ENCODE data around the gene SPOCK2. TPM values are rescaled to one million over a fixed set of nuclear protein-coding genes. Genes with fewer than 3 reads are reported as not detected.

SPOCK2 gene
- total and polyA plus RNA-seq, 2 of the 13 experiments (the other 11 are each of a cell fraction or from before 2014, with no cell fraction given) = 8.6 to 30.6 TPM

GRCh38 chr10:72044417-72045041 is 43.8 kb downstream of the SPOCK2 start (continued):
- TF ChIP-seq FOXA3 (CRISPR knock-in tag; IDR thresholded peaks at IDR 0.05) (peak; percentile 48; the same call in 1 of the 2 replicates), ZNF589 (CRISPR knock-in tag; conservative IDR thresholded peaks at IDR 0.05) (no peak), RORA (CRISPR knock-in tag; IDR thresholded peaks at IDR 0.05) (no peak), SAFB2 (CRISPR knock-in tag; IDR thresholded peaks at IDR 0.05; ENCODE audit: borderline replicate concordance, low read depth) (no peak), NCOA2 (CRISPR knock-in tag; IDR thresholded peaks at IDR 0.05) (peak; percentile 36; the same call in 1 of the 2 replicates), ZNF260 (CRISPR knock-in tag; IDR thresholded peaks at IDR 0.05; ENCODE audit: borderline replicate concordance, low read depth) (no peak), ATF7 (IDR thresholded peaks at IDR 0.05) (no peak), ATF7 (CRISPR knock-in tag; IDR thresholded peaks at IDR 0.05) (0 out of 2 replicates have a peak, but pooled peaks have one; percentile 31), RNF219 (CRISPR knock-in tag; IDR thresholded peaks at IDR 0.05) (no peak), ZNF781 (CRISPR knock-in tag; IDR thresholded peaks at IDR 0.05; ENCODE audit: borderline replicate concordance, not compliant biosample characterization) (peak; percentile 60), ATF3 (CRISPR knock-in tag; IDR thresholded peaks at IDR 0.05) (no peak), YEATS4 (CRISPR knock-in tag; IDR thresholded peaks at IDR 0.05; ENCODE audit: borderline replicate concordance) (peak; percentile 62; the same call in 1 of the 2 replicates), TMF1 (CRISPR knock-in tag; IDR thresholded peaks at IDR 0.05; ENCODE audit: low read depth) (no peak), ZC3H13 (CRISPR knock-in tag; IDR thresholded peaks at IDR 0.05) (no peak), NR1H2 (CRISPR knock-in tag; IDR thresholded peaks at IDR 0.05; ENCODE audit: borderline replicate concordance, low read depth) (no peak), ZNF878 (CRISPR knock-in tag; IDR thresholded peaks at IDR 0.05) (no peak), GMEB2 (CRISPR knock-in tag; IDR thresholded peaks at IDR 0.05; ENCODE audit: low read depth) (no peak), ATRX (CRISPR knock-in tag; IDR thresholded peaks at IDR 0.05; ENCODE audit: borderline replicate concordance) (no peak), RFXAP (CRISPR knock-in tag; IDR thresholded peaks at IDR 0.05; ENCODE audit: borderline replicate concordance) (peak; percentile 73; the same call in 1 of the 2 replicates), PTBP1 (IDR thresholded peaks at IDR 0.05; ENCODE audit: low read depth, low read length, poor library complexity, severe bottlenecking) (no peak), ZNF280B (CRISPR knock-in tag; IDR thresholded peaks at IDR 0.05; ENCODE audit: borderline replicate concordance) (peak; percentile 66; the same call in 1 of the 2 replicates), HNRNPL (IDR thresholded peaks at IDR 0.05; ENCODE audit: low read depth, low read length) (peak; percentile 100), ZNF816 (CRISPR knock-in tag; IDR thresholded peaks at IDR 0.05; ENCODE audit: borderline replicate concordance) (no peak), NFE2L1 (CRISPR knock-in tag; IDR thresholded peaks at IDR 0.05; ENCODE audit: borderline replicate concordance) (no peak), MBD4 (IDR thresholded peaks at IDR 0.05; ENCODE audit: borderline replicate concordance, low read length) (no peak)

Data from HepG2 (cell line).